GM23338 (cell line): ENCODE results near the gene SYNPR.

Experiments used
- CREB1 ChIP-seq: fragments of 250-450 bp; sonication (Bioruptor Pico); IDR thresholded peaks from 2 replicates; pipeline ENCODE4 v1.5.0; 2020; ENCODE audit warnings: low read depth, mild to moderate bottlenecking, moderate library complexity
- ETS1 ChIP-seq: IDR thresholded peaks from 2 replicates; pipeline ENCODE4 v1.6.1; 2016; ENCODE audit warnings: antibody characterized with exemption
- EZH2 ChIP-seq: fragments of 200-600 bp; sonication (generic); IDR thresholded peaks from one replicate; pipeline ENCODE4 v1.8.0; 2017; ENCODE audit warnings: antibody characterized with exemption, mild to moderate bottlenecking, low read depth; ENCODE audit not compliant: unreplicated experiment
- EZH2phosphoT487 ChIP-seq: fragments of 200-600 bp; sonication (generic); IDR thresholded peaks from one replicate; pipeline ENCODE4 v1.8.1; 2018; ENCODE audit warnings: antibody characterized with exemption; ENCODE audit not compliant: unreplicated experiment
- JUNB ChIP-seq: IDR thresholded peaks from one replicate; pipeline ENCODE4 v1.6.1; 2016; ENCODE audit warnings: antibody characterized with exemption; ENCODE audit not compliant: unreplicated experiment
- NANOG ChIP-seq: IDR thresholded peaks from 2 replicates; pipeline ENCODE4 v1.6.1; 2016; ENCODE audit warnings: antibody characterized with exemption, borderline replicate concordance
- POLR2AphosphoS5 ChIP-seq: IDR thresholded peaks from 2 replicates; pipeline ENCODE4 v1.6.1; 2016; ENCODE audit warnings: antibody characterized with exemption, low read depth
- REST ChIP-seq: IDR thresholded peaks from one replicate; pipeline ENCODE4 v1.6.1; 2018; ENCODE audit warnings: antibody characterized with exemption; ENCODE audit not compliant: unreplicated experiment
- STAT1 ChIP-seq: IDR thresholded peaks from one replicate; pipeline ENCODE4 v1.6.1; 2016; ENCODE audit warnings: antibody characterized with exemption; ENCODE audit not compliant: unreplicated experiment
- ZNF114 ChIP-seq: fragments of 250-450 bp; sonication (Bioruptor Pico); IDR thresholded peaks from 2 replicates; pipeline ENCODE4 v1.5.0; 2020; ENCODE audit warnings: mild to moderate bottlenecking, moderate library complexity
- ZNF331 ChIP-seq: fragments of 250-450 bp; sonication (Bioruptor Pico); IDR thresholded peaks from 2 replicates; pipeline ENCODE4 v1.5.0; 2020; ENCODE audit warnings: low read depth, mild to moderate bottlenecking, moderate library complexity
- TF ChIP-seq, protein P1 (sequence below), 2 experiments: fragments of 200-600 bp in 1 of 2; sonication (generic) in 1 of 2; conservative IDR thresholded peaks; 2 replicates each; pipeline versions ENCODE4 v1.5.1 to v1.6.1; 2016 to 2017; ENCODE audit warnings: antibody characterized with exemption in 2 of 2, low read depth in 2 of 2, mild to moderate bottlenecking in 2 of 2, moderate library complexity in 1 of 2
- TF ChIP-seq, protein P2 (sequence below): fragments of 250-450 bp; sonication (Bioruptor Pico); IDR thresholded peaks from 2 replicates; pipeline ENCODE4 v1.5.0; 2020; ENCODE audit warnings: mild to moderate bottlenecking, moderate library complexity

DNA sequence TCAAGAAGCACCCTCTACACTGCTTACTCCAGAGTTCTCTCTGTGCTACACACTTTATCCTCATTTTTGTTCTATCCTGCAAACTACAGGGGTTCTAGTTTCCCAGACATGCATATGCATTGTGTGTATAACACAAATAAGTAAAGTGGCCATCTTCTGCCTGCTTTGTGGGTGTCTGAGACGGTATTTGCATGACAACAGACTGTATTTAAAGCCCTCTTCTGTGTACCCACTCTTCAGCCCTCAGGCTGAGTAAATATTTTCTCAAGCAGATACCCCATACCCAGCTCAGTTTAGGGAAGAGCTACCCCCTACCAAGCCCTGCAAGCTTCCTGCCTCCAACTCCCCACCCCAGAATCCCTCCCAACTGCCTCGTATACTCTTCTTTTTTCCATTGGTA lies 31.7 kb downstream of the SYNPR start:
- TF ChIP-seq, protein P1, sequence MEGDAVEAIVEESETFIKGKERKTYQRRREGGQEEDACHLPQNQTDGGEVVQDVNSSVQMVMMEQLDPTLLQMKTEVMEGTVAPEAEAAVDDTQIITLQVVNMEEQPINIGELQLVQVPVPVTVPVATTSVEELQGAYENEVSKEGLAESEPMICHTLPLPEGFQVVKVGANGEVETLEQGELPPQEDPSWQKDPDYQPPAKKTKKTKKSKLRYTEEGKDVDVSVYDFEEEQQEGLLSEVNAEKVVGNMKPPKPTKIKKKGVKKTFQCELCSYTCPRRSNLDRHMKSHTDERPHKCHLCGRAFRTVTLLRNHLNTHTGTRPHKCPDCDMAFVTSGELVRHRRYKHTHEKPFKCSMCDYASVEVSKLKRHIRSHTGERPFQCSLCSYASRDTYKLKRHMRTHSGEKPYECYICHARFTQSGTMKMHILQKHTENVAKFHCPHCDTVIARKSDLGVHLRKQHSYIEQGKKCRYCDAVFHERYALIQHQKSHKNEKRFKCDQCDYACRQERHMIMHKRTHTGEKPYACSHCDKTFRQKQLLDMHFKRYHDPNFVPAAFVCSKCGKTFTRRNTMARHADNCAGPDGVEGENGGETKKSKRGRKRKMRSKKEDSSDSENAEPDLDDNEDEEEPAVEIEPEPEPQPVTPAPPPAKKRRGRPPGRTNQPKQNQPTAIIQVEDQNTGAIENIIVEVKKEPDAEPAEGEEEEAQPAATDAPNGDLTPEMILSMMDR (conservative IDR thresholded peaks at IDR 0.05; ENCODE audit: low read depth in 2 of 2), result no peak
- TF ChIP-seq CREB1 (CRISPR knock-in tag) (no peak), REST (no peak), EZH2 (no peak), JUNB (no peak), EZH2phosphoT487 (no peak), ETS1 (no peak), POLR2AphosphoS5 (0 out of 2 replicates have a peak, but pooled peaks have one; percentile 35), ZNF331 (no peak), STAT1 (no peak), NANOG (peak; percentile 81), ZNF114 (CRISPR knock-in tag) (no peak)
- TF ChIP-seq, protein P2, sequence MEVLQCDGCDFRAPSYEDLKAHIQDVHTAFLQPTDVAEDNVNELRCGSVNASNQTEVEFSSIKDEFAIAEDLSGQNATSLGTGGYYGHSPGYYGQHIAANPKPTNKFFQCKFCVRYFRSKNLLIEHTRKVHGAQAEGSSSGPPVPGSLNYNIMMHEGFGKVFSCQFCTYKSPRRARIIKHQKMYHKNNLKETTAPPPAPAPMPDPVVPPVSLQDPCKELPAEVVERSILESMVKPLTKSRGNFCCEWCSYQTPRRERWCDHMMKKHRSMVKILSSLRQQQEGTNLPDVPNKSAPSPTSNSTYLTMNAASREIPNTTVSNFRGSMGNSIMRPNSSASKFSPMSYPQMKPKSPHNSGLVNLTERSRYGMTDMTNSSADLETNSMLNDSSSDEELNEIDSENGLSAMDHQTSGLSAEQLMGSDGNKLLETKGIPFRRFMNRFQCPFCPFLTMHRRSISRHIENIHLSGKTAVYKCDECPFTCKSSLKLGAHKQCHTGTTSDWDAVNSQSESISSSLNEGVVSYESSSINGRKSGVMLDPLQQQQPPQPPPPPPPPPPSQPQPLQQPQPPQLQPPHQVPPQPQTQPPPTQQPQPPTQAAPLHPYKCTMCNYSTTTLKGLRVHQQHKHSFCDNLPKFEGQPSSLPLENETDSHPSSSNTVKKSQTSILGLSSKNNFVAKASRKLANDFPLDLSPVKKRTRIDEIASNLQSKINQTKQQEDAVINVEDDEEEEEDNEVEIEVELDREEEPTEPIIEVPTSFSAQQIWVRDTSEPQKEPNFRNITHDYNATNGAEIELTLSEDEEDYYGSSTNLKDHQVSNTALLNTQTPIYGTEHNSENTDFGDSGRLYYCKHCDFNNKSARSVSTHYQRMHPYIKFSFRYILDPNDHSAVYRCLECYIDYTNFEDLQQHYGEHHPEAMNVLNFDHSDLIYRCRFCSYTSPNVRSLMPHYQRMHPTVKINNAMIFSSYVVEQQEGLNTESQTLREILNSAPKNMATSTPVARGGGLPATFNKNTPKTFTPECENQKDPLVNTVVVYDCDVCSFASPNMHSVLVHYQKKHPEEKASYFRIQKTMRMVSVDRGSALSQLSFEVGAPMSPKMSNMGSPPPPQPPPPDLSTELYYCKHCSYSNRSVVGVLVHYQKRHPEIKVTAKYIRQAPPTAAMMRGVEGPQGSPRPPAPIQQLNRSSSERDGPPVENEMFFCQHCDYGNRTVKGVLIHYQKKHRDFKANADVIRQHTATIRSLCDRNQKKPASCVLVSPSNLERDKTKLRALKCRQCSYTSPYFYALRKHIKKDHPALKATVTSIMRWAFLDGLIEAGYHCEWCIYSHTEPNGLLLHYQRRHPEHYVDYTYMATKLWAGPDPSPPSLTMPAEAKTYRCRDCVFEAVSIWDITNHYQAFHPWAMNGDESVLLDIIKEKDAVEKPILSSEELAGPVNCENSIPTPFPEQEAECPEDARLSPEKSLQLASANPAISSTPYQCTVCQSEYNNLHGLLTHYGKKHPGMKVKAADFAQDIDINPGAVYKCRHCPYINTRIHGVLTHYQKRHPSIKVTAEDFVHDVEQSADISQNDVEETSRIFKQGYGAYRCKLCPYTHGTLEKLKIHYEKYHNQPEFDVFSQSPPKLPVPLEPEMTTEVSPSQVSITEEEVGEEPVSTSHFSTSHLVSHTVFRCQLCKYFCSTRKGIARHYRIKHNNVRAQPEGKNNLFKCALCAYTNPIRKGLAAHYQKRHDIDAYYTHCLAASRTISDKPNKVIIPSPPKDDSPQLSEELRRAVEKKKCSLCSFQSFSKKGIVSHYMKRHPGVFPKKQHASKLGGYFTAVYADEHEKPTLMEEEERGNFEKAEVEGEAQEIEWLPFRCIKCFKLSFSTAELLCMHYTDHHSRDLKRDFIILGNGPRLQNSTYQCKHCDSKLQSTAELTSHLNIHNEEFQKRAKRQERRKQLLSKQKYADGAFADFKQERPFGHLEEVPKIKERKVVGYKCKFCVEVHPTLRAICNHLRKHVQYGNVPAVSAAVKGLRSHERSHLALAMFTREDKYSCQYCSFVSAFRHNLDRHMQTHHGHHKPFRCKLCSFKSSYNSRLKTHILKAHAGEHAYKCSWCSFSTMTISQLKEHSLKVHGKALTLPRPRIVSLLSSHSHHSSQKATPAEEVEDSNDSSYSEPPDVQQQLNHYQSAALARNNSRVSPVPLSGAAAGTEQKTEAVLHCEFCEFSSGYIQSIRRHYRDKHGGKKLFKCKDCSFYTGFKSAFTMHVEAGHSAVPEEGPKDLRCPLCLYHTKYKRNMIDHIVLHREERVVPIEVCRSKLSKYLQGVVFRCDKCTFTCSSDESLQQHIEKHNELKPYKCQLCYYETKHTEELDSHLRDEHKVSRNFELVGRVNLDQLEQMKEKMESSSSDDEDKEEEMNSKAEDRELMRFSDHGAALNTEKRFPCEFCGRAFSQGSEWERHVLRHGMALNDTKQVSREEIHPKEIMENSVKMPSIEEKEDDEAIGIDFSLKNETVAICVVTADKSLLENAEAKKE (CRISPR knock-in tag), result no peak
